Astrocyte of the cerebellum (primary cell): ENCODE data around the gene CHAT.

Experiments used
- DNase-seq: peaks from one replicate; pipeline ENCODE4 v3.0.0-alpha.2; 2011; ENCODE audit warnings: low read depth
- H3K4me3 ChIP-seq: 2 replicates; pipeline ENCODE4 v1.5.1; 2011; ENCODE audit warnings: mild to moderate bottlenecking, low read depth, low read length, moderate library complexity
- CTCF ChIP-seq: IDR thresholded peaks from 2 replicates; pipeline ENCODE4 v1.5.1; 2012; ENCODE audit warnings: low read length, low read depth, moderate library complexity, mild to moderate bottlenecking; ENCODE audit errors: missing control alignments
- in situ Hi-C: cut with HindIII; loops from 2 replicates; pipeline ENCODE4 v1.10.0; 2017; ENCODE audit warnings: low sequenced_read_pairs

Gene CHAT

DNA sequence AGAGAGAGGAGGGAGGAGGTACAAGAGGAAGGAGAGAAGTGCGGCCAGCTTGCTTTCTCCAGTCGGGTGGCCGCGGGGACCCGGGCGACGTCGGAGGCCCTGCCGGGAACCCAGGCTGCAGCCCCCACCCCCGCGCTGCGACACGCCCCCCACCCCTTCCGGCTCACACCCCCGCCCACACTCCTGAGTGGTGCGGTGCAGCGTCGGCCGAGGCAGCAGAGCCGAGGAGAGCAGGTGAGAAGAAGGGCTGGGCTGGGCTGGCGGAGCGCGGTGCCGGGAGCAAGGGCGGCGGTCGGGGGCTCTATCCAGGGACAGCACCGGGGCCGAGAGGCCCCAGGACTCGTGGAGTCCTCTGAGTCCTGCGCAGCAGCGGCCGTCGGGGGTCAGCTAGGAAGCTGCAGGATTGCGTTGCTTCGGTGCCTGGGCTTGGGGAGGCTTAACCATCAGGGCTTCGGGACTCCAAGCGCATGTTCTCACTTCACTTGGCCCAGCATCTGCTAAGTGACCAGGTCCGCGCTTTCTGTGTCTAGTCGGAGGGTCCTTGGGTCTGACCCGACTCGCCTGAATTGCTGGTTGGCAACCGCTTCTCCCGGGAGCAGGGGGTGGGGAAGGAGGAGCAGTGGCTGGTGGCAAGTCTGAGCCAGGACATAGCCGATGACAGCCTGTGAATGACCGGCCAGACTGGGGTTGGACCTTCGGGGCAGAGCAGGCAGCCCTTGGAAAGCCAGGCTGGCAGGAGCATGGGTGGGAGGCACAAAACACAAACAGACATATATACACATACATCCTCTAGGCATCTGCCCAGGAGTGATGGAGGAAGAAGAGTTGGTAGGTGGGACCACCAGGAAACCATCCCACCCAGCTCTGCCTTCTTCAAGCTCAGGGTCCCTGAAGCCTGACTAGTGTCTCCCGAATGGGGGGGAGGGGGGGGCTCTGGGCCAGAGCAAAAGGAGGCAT, 683 bp downstream of the CHAT start:
- no peak for DNase-seq
- TF ChIP-seq CTCF: no peak
- H3K4me3 ChIP-seq: no peak overlapping the region
- in situ Hi-C loops: no loop called here

GRCh38 chr10:49615213-49615612, 1.4 kb downstream of the CHAT start:
- no peak for TF ChIP-seq CTCF
- H3K4me3 ChIP-seq: no peak overlapping the region
- in situ Hi-C loops: no loop called here
- DNase-seq: no peak

DNA sequence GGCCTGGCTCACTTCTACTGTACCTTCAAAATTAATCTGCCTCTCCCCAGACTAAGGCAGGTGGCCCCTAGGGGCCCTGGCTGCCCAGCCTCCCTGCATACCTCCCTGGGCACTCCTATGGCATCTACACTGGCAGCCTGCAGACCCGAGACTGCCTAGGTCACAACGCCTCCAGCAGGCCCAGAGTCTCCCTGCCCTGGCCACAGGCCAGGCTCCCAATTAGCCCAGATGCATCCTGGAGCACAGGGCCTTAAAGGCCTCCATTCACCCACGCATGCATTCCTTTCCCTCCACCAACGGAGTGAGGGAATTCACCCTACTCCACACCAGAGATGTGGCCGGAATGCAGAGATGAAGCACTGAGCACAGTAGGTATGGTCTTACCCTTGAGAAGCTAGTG, 1.9 kb downstream of the CHAT start:
- DNase-seq: no peak
- H3K4me3 ChIP-seq: no peak overlapping the region
- in situ Hi-C loops: no loop called here
- no peak for TF ChIP-seq CTCF

GRCh38 chr10:49616421-49617101, 2.7 kb downstream of the CHAT start:
- TF ChIP-seq CTCF: no peak
- DNase-seq: no peak
- H3K4me3 ChIP-seq: no peak overlapping the region
- in situ Hi-C loops: no loop called here

GRCh38 chr10:49617121-49618020, 3.5 kb downstream of the CHAT start:
- no peak for TF ChIP-seq CTCF
- DNase-seq: no peak
- in situ Hi-C loops: no loop called here
- no peak overlapping the region for H3K4me3 ChIP-seq

GRCh38 chr10:49618821-49619220, 5.0 kb downstream of the CHAT start:
- no peak for TF ChIP-seq CTCF
- no peak overlapping the region for H3K4me3 ChIP-seq
- in situ Hi-C loops: no loop called here
- no peak for DNase-seq
